ENCODE data around the gene MECR.

MECR gene

DNA sequence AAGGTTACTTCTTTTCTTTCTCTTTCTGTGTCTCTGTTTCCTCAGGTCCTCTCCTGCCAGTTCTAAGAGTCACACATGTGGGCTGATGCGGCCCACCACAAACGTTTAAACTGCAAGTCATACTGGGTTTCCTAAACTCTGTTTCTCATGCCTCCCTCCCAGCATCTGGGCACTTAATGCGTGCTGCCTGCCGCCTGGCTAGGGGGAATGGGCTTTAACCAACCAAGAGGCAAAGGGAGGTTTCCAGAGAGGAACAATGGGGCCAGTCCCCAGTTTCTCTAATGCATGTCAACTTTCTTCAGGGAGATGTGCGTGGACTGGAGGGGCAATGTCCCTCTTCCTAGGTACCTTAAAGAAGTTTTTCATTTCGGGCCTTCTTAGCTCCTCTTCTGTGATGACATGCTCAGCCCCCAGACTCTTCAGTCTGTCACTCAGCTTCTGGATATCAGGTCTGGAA is 29.1 kb downstream of the MECR start:
- no peak for DNase-seq

DNA sequence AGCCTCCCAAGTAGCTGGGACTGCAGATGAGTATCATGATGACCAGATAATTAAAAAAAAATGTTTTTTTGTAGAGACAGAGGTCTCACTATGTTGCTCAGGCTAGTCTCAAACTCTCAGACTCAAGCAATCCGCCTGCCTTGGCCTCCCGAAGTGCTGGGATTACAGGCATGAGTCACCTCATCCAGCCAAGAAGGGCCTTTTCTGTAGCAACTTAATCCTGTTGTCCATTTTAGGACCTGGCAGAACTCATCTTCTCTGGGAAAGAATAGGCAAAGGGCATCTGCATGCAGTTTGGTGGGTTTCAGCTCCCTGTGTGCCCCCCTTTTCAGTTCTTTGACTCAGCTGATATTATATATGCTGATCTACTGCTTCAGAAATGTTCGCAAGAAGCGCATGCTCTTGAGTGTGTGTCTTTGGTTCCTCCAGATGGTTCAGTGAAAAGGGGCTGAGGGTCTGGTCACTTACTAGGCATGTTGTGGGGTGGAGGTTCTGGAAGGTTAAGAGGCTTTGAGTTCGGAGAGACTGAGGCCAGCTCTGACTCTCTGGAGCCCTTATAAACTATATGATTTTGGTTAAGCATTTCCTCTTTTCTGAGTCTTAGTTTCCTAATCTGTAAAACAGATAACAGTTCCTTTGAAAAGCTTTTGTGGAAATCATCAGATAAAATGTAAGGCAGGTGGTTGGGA is 29.7 kb downstream of the MECR start:
- no peak for DNase-seq

DNA sequence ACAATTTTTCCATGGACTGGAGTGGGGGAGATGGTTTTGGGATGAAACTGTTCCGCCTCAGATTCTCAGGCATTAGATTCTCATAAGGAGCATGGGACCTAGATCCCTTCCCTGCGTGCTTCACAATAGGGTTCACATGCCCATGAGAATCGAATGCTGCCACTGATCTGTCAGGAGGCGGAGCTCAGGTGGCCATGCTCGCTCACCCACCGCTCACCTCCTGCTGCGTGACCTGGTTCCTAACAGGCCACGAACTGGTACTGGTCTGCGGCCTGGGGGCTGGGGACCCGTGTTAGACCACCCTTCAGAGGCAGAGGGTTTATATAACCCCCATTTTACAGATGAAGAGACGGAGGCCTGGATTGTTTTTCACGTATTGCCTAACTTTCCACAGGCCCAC is 32.7 kb downstream of the MECR start:
- no peak for DNase-seq

DNA sequence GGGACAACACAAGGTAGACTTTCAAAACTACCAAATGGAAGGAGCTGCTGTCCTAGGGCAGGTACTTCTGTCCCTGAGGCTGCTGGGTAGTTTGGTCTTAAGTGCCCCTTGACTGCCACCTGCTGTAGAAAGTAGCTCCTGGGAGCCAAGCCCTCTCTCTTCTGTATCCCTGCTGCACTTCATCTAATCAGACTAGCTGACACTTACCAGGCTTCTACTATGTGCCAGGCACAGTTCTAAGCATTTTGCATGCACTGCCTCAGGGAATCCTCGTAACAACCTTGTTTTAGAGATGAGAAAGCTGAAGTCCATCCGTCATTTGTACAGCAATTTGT is 33.2 kb downstream of the MECR start:
- DNase-seq: no peak

DNA sequence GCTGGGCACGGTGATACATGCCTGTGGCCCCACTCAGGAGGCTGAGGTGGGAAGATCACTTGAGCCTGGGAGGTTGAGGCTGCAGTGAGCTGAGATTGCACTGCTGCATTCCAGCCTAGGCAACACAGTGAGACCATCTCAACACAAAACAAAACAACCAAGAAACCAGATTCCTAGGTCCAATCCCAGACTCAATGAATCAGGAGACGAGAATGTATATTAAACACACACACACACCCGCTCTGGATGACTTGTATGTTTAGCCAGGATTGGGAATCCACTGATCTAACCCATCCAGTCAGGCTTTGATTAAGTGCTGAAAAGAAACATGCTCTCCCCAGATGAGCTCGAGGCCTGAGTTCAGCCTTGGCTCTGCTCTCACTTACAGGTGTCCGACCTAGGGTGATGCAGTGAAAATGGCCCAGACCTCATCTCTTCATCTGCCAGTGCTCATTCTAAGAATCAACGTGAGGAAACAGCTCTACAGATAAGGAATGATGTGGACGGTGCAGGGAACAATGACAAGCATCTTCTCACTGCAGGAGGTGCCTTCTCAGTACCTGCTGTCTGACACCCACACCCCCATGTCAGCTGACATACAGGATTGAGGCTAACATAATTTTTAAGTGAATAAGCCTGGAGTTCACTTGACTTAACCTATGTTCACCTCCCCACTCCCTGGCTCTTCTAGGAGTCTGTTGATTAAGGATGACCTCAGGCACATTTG is 33.7 kb downstream of the MECR start:
- no peak for DNase-seq

DNA sequence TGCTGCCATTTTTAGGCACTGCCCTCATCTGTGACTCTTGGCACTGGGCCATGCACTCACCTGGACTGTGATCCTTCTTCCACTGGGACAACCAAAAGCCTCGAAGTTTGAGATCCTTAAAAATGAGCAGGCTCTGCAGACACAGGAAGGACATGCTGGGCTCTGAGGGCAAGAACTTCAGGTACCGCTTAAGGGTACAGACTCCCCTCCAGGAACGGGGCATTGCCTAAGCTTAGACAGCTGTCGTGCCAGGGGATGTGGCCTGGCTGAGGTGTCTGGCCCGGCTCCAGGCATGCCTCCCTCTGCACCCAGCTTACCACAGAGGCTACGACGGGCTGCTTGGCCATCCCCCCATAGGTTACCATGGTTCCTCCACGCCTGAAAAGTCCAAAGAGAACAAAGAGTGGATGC is 34.8 kb downstream of the MECR start:
- no peak for DNase-seq

DNA sequence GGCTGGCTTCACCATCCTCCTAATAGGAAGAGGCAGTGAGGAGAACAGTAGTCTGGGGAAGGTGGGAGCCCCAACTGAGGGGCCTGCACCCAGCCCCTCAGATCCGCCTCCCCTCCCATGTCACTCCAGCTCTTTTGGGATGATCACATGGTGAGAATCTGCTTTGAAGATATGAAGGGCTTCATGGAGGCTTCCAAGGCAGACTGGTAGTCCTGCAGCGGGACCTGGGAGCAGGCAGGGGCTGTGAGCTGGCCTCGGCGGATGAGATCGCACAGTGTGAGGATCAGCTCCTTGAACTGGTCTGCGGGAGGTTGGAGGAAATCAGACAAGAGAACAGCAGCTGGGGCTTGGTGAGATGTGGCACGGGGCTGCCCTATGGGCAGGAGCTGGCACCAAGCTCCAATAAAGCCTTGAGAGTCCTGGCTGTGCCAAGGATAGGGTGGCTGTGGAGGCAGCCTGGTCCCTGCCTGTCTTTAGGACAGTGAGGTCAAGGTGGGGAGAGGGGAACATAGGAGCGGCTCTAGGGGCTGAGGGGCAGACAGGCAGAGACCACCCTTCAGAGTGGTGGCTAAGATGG is 36.8 kb downstream of the MECR start:
- no peak for DNase-seq

DNA sequence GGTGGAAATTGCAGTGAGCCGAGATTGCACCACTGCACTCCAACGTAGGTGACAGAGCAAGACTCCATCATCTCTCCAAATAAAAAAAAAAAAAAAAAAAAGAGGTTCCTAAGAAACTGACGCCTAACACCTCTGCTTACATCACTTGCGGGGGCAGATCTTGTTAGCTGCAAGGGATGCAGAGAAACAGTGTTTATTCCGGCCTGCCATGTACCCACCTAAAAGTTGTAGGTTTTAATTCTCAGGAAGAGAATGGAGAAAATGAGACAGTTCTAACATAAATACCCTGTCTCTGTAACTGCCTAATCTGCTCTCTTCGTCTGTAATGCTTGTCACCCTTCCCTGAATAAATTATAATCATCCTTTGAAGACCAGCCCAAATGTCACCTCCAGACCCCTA is 40.0 kb downstream of the MECR start:
- DNase-seq: no peak

DNA sequence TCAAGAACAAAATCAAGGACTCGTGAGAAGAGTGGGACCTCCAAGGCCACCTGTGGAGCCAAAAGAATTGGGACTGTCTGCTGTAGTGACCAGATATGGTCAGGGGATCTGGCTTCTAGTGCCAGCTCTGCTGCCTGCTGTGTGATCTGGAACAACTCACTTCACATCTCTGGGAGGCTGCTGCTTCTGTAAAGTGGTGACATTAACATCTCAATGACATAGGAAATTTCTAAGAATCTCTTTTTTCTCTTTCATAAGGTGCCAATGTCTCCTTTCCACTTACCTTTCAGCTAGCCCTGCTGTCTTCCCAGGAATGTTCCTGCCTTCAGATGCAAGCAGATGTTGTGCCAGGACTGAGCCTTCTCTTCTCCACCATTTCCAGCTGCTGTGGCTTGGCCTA is 44.0 kb downstream of the MECR start:
- DNase-seq: no peak

DNA sequence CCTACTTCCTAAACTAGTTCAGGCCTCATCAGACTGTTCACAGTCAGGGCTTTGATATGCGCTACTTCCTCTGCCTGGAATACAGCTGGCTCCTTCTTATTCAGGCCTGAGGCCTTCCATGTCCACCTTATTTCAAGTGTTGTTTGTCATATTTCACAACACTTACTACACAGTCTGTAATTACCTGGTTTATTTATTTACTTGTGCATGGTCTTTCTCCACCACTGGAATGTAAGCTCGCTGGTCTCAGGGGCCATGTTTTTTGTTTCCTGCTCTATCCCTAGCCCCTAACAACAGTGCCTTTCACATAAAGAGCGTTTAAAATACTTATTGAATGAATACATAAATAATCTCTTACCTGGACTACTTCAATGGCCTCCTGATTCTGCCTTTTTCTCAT is 44.5 kb downstream of the MECR start:
- DNase-seq: no peak

DNA sequence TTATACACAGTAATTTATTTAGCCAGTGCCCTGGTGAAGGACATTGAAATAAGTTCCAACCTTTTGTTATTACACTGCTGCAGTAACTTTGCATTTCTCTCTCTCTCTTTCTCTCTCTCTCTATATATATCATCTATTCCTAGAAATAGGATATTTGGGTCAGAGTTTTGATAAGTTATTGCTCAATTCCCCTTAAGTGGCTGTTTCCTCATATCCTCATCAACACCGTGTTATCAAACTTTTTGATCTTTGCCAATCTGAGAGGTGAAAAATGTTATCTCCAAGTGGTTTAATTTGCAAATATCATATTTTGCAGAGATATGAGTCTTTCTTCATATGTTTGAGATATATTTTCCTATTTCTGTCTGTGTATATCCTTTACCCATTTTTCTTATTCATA is 47.4 kb downstream of the MECR start:
- no peak for DNase-seq

DNA sequence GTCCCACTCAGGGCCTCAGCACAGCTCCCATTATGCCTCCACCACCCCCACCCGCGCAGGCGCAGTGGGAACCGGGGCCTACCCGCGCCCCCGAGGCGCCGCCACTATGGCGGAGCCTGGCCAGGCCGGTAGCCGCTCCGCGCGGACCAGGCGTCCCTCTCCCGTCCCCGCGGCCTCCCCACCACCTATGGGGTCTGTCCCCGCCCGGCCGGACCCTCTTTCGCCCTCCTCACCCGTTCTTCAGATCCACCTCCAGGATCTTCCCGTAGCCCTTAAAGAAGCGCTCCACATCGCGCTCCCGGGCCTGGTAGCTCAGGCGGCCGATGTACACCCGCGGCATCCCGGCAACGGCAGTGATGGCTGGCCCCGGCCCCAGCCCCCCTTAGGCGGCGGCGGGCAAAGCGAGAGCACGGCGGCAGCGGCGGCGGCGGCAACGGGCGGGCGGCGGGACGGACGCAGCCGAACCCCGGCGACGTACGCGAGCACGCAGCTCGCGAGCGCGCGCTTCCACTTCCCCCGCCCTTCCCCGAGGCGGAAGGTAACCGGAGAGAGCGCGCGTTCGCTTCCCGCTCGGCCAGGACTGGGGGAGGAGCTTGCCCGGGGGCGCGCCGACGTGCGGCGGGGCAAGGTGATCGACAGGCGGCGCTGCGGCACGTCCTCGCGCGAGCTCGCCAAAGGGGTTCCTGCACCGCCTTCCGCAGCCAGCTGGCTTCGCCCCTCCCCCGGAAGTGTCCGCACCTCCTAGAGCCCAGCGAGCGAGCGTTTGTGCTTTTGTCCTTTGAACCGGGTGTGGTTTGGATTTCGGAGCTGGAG is 49.1 kb downstream of the MECR start, which contains the start of gene SRSF4:
Gene SRSF4 (minus strand): TSS at position 488 of the 813 bp plus-strand sequence. CDS start 148 bp downstream, at position 340.
- DNase-seq: peak; percentile 98

DNA sequence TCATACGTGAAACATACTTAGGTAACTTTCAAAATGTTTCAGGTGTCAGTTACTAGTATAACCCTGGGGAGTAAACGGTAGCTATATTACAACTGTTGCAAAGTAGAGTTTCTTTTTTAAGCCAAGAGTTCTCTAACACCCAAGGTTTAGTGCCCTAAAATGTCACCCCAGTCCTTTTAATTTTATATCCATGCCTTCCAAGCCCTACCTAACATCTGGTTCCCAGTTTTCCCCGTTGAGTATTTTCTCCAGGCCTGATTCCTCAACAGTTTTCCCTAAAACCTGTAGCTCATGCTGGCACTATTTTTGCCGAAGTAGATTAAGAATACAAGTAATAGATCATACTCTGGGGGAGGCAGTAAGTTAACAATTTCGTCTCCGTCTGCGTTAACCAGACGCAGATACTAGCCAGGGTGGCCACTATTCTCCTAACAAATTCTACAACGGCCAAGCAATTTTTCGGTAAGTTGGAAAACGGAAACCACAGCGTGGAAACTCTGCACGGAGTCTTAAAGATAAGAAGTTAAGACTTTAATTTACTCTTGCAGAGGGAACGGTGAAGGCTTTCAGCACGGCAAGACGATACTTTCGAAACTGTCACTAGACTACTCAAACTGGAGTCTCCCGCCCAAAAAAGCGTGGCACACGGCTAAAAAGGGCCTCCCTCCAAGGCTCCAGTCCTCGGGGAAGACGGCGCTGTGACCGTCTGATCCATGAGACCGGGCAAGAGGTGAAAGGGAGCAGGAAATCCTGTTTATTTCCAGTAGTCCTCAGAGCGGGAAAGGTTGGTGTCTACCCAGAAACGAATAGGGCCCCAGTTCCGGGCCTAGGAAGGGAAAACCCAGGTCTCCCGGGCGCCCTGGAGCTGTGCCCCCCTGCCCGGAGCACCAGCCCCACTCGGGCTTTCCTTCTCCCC is 50.0 kb downstream of the MECR start:
- DNase-seq: peak; percentile 48

DNA sequence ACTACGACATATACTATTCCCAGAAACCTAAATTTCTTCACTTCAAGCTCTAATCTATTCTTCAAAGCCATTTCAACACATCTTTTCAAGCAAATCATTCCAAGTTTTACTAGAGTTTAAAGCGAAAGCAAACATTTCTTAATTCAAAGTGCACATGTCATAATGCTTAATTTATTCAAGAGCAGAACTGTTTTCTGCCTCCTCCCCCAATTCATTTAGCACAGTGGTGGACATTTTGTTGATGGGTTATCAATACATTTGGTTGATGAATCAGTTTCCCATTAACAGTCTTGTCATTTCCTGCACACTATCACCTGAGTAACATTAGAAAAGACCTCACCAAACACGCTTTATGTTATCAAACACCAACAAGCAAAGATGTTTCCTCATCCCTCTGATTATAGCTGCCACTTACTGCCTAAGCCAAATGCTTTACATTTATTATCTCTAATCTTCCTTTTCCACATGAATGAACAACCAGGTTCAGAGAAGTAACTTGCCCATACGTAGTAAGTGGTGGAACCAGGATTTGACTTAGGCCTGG is 51.0 kb downstream of the MECR start:
- DNase-seq: no peak

DNA sequence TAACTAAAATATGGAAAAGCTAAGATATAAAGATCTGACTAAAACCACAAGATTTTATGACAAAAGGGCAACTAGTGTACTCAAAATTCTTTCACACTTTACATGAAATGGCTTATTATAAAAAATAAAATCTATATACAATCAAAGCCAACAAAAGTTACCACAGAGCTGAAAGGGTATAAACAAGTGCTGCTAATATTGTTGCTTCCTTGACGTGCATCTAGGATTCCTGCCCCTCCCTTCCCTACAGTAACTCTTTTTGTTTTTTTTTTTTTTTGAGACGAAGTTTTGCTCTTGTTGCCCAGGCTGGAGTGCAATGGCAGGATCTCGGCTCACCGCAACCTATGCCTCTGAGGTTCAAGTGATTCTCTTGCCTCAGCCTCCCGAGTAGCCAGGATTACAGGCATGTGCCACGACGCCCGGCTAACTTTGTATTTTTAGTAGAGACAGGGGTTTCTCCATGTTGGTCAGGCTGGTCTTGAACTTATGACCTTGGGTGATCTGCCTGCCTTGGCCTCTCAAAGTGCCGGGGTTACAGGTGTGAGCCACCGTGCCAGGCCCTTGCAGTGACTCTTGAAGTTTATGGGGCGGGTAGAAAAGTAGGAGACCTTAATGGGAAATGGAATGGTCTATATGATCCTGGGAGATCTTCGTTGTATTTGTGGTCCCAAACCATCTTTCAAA is 53.6 kb downstream of the MECR start:
- no peak for DNase-seq

DNA sequence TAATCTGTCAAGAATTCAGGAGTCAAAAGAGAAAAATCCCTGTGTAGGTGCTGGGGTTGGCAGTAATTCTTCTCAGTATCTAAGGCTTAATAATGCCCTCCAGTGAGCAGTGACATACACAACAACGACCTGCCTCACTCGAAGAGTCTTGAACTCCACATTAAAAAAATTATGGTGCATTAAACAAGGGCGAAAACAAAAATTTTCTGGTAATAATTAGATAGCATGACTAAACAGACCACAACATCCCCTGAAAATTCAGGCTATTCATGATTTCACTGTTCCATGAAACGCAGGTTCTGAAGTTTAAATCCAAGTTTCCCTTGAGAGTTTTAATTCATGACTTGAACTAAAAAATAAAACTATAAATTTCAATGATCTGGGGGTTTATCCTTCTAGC is 54.2 kb downstream of the MECR start:
- DNase-seq: no peak

DNA sequence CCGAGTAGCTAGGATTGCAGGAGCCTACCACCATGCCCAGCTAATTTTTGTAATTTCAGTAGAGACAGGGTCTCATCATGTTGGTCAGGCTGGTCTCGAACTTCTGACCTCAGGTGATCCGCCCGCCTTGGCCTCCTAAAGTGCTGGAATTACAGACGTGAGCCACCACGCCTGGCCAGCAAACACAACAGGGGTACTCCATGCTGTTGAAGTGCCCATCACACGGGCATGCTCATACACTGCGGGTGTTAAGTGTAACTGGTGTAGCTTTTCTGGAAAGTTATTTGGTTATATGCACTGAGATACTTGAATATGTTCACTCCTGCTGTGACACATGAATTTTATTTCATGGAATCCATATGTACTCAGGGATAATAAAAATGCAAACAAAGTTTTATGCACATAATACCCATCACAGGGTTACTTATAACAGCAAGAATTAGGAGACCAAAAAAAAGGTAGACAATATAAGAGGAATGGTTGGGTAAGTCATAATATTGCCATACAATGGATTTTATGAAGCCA is 58.3 kb downstream of the MECR start:
- no peak for DNase-seq

DNA sequence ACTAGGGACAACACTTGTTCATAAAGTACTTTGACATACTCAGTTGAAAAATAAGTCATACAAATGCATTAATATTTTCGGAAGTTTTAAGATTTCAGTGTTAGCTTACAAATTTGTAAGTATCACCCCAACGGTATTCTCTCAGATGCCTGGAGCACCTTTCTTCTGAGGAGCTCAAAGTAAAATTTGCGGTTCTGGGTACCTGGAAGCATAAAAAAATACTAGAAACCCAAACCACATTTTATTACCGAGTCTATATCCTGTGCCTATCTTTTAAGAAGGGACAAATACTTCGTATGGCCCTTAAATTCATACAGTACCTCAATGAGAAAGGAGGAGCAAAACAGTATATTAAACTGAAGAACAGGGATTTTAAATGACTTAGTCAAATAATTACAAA is 59.2 kb downstream of the MECR start:
- no peak for DNase-seq

DNA sequence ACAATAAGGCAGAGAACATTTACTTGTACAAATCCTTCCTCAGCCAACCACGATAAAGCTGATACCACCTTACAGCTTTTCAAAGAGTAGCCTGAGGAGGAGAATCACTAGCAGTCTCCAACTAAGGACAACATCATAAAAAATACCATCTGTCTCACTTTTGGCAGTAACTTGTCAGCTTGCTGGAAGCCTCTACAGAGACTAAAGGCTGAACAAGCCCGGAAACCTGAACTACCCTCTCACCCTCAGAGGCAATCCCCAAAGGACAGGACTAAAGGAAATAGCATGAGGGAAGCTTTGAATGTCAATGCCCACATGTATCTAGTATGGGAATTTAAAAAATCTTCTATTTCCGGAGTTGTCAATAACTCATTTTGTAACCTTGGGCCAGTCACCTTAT is 59.6 kb downstream of the MECR start:
- DNase-seq: no peak

DNA sequence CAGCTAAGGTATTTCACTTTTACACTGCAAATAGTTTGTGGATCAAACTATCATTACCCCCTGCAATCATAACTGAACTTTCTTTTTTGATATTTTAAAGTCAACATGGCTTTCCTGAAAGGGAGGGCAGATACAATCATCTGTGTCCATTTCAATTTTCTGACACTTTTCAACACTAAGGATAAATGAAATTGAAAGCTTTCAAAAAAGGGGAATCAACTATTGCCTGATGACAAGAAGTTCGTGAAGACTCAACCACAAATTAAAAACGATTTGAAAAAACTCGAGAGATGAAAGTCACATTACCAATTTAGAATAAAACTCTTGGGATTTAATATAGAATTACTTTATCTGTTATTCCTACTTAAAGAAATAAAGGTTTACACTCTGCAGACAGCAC is 60.8 kb downstream of the MECR start:
- DNase-seq: no peak

DNA sequence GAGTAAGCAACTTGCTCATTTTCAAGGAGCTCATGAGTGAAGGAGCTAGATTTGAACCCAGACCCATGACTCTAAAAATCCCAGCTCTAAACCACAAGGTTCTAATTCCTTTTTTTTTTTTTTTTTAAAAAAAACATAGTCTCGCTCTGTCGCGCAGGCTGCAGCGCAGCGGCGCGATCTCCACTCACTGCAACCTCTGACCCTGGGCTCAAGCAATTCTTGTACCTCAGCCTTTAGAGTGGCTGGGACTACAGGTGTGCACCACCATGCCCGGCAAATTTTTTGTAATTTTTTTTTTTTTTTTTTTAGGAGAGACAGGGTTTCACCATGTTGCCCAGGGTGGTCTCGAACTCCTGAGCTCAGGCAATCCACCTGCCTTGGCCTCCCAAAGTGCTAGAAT is 62.8 kb downstream of the MECR start:
- no peak for DNase-seq

All from NCI-H146 (cell line).